ENCODE results near the gene CDHR1. TPM values are rescaled to one million over a fixed set of nuclear protein-coding genes. Genes with fewer than 3 reads are reported as not detected.

CDHR1 gene
- total and polyA plus RNA-seq, 2 of the 8 experiments (the other 6 are each of a cell fraction or from before 2014, with no cell fraction given) = 3.9 to 10.5 TPM

DNA sequence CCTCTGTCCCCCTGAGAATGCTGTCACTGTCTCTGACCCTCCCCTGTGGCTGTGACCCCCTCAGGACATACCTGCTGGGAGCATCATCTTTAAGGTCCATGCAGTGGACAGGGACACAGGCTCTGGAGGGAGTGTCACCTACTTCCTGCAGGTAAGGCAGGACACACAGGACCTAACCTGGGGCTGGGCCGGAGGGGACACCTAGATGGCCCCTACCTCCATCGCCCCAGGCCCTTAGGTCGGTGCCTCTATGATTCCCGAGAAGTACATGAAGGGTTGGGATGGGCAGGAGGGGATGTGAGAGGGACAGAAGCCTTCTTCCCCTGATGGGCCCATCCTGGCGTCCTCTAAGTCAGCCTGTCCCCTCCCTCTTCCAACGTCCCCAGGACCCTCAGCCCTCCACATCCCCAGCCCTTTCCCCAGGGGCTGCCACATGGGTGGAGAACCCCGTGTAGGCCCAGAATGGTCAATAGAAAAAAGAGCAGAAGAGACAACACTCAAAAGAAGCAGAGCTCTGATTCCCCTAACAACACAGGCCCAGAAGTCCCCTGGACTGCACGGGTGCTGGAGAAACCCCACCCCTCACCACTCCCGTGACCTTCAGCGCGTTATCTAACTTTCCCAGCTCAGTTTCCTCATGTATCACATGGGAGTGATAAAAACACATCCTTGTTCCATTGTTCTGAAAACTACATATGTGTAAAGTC is 6.4 kb downstream of the CDHR1 start:
- H3K23ac ChIP-seq (ENCODE audit: insufficient read length) = no peak overlapping the region
- peaks cover 2 to 12% (median 7%) of the 10 kb centered on the region in 4 experiments; a peak in 6 of 7 replicates for H3K27me3 ChIP-seq (replicated peaks in 1 of 4; ENCODE audit: control insufficient read depth in 3 of 4, extremely low read depth in 1 of 4, insufficient read depth in 3 of 4, low read length in 3 of 4)
- H4K20me1 ChIP-seq (replicated peaks in 1 of 2; ENCODE audit: control insufficient read depth in 1 of 2, insufficient read depth in 2 of 2, low read length in 2 of 2) = peaks cover 0 to 6% of the 10 kb centered on the region in 2 experiments
- no peaks in the 10 kb centered on the region for H3K9me3 ChIP-seq (ENCODE audit: insufficient read depth in 2 of 2, low read depth in 1 of 2, low read length in 1 of 2)
- no peak overlapping the region for H3K14ac ChIP-seq (ENCODE audit: insufficient read length)
- H2BK12ac ChIP-seq (ENCODE audit: low read depth, low read length) = no peak overlapping the region
- H3K4me2 ChIP-seq (ENCODE audit: insufficient read depth in 1 of 2, low read depth in 2 of 2, low read length in 2 of 2) = no peak overlapping the region
- H2BK5ac ChIP-seq (ENCODE audit: low read depth, low read length) = no peak overlapping the region
- H2BK15ac ChIP-seq (ENCODE audit: low read length) = no peak overlapping the region
- no peak for TF ChIP-seq POU5F1 (IDR thresholded peaks at IDR 0.05; ENCODE audit: low read depth, low read length)
- TF ChIP-seq SRF (IDR thresholded peaks at IDR 0.05; ENCODE audit: low read depth, low read length) = no peak
- no peak for TF ChIP-seq GTF2F1 (IDR thresholded peaks at IDR 0.05; ENCODE audit: borderline replicate concordance, low read depth, low read length)
- TF ChIP-seq KDM1A (IDR thresholded peaks at IDR 0.05; ENCODE audit: borderline replicate concordance, low read length) = no peak
- no peak for TF ChIP-seq TAF1 (IDR thresholded peaks at IDR 0.05; ENCODE audit: low read depth, low read length)
- TF ChIP-seq EGR1 (IDR thresholded peaks at IDR 0.05; ENCODE audit: borderline replicate concordance, low read depth, low read length) = no peak
- TF ChIP-seq JUN (IDR thresholded peaks at IDR 0.05; ENCODE audit: low read depth, low read length) = no peak
- TF ChIP-seq TBP (IDR thresholded peaks at IDR 0.05; ENCODE audit: low read depth, low read length) = no peak
- no peak for TF ChIP-seq HDAC6 (IDR thresholded peaks at IDR 0.05; ENCODE audit: low read depth, low read length)
- no peak for TF ChIP-seq CHD2 (IDR thresholded peaks at IDR 0.05; ENCODE audit: low read length)
- no peak for TF ChIP-seq SP1 (IDR thresholded peaks at IDR 0.05; ENCODE audit: low read depth, low read length)
- TF ChIP-seq ASH2L (IDR thresholded peaks at IDR 0.05; ENCODE audit: low read length) = no peak
- H3K18ac ChIP-seq (ENCODE audit: extremely low read depth, low read length) = no peak overlapping the region
- ChIA-PET POLR2A (ENCODE audit: partially characterized antibody) (no interaction called here), CTCF (ENCODE audit: partially characterized antibody) (interaction anchor here (0.7 to 10.8 kb wide), 12 partner anchors 8 to 349 kb away, joined by 3 to 248 read pairs (median 12); partner anchors contain the start of genes CDHR1 and GHITM)
- H4K91ac ChIP-seq (replicated peaks; ENCODE audit: insufficient read length, low read length) = no peak overlapping the region
- H3K9ac ChIP-seq (replicated peaks in 1 of 4; ENCODE audit: extremely low read depth in 1 of 4, low read depth in 3 of 4, low read length in 3 of 4) = no peak overlapping the region
- FAIRE-seq = no peak
- no peak overlapping the region for H2AK5ac ChIP-seq (ENCODE audit: low read depth, low read length)
- peak overlapping the region; percentile 57; the same call in 1 of the 2 replicates for H4K8ac ChIP-seq (ENCODE audit: extremely low read depth, insufficient read depth, low read length)
- H3K79me2 ChIP-seq (ENCODE audit: control insufficient read depth in 1 of 2, insufficient read depth in 2 of 2, low read length in 2 of 2) = no peaks in the 10 kb centered on the region
- H2AFZ ChIP-seq (ENCODE audit: low read length) = no peak overlapping the region
- 81% methylated on average over 11 of the region's 11 CpGs; no CpG with 5 or more reads in 1 of the 2 experiments for WGBS, 2 experiments (ENCODE audit: extremely low coverage in 1 of 2, insufficient coverage in 1 of 2, insufficient read length in 1 of 2, insufficient replicate concordance in 2 of 2, low coverage in 1 of 2, low lambda C conversion rate in 2 of 2, missing lambda C conversion rate in 1 of 2)
- no peak overlapping the region for H3K4me3 ChIP-seq (ENCODE audit: extremely low read depth in 1 of 4, insufficient read depth in 2 of 4, low read depth in 3 of 4, low read length in 4 of 4)
- no peaks in the 10 kb centered on the region for H3K36me3 ChIP-seq (ENCODE audit: control insufficient read depth in 2 of 4, insufficient read depth in 4 of 4, low read length in 3 of 4)
- H3K23me2 ChIP-seq (ENCODE audit: low read depth, low read length) = no peaks in the 10 kb centered on the region
- H2BK20ac ChIP-seq (ENCODE audit: low read length) = no peak overlapping the region
- no peaks in the 10 kb centered on the region for H3K79me1 ChIP-seq (ENCODE audit: low read depth, low read length)
- DNase-seq (ENCODE audit: low read depth in 1 of 2, low spot score in 2 of 2) = no peak
- no peak overlapping the region for H3K4ac ChIP-seq (replicated peaks; ENCODE audit: insufficient read length, low read depth, low read length)
- no peaks in the 10 kb centered on the region for H3K4me1 ChIP-seq (replicated peaks in 1 of 4; ENCODE audit: control insufficient read depth in 3 of 4, insufficient read depth in 4 of 4, low read length in 3 of 4)
- no peak overlapping the region for H2BK120ac ChIP-seq (replicated peaks; ENCODE audit: low read depth, low read length)
- no peak overlapping the region for H3K56ac ChIP-seq (replicated peaks; ENCODE audit: insufficient read length, low read depth, low read length)
- no peak overlapping the region for H3K27ac ChIP-seq (ENCODE audit: low read depth, low read length)
- no peak overlapping the region for H4K5ac ChIP-seq (ENCODE audit: insufficient read length, low read depth, low read length)

All from H1 (cell line).